CD8-positive, alpha-beta memory T cell (primary cell): ENCODE results near the gene GADD45A. TPM values are rescaled to one million over a fixed set of nuclear protein-coding genes. Genes with fewer than 3 reads are reported as not detected.
A peak's percentile ranks its signal among the peaks of the same experiment; 100 is the strongest.

Experiments
- CTCF ChIA-PET: fragments of 350-600 bp; sonication (Branson Sonifier 250); formaldehyde crosslinking; loops from one replicate; lab custom pipeline; 2021; ENCODE audit warnings: antibody characterized with exemption; lab: Charles Lee
- POLR2A ChIA-PET: fragments of 350-600 bp; sonication (Branson Sonifier 250); formaldehyde crosslinking; loops from one replicate; lab custom pipeline; 2021; ENCODE audit warnings: antibody characterized with exemption; lab: Charles Lee
- DNase-seq, 5 donors: peaks; one replicate each; pipeline versions ENCODE4 v3.0.0 to v3.0.0-alpha.2; 2020 to 2022; ENCODE audit warnings: mixed read lengths in 1 of 5
- H3K27ac ChIP-seq: one replicate; pipeline ENCODE4 v1.7.0; 2013; ENCODE audit warnings: low read depth, mild to moderate bottlenecking, low read length, moderate library complexity
- H3K27me3 ChIP-seq: 2 replicates; pipeline ENCODE4 v1.7.0; 2013; ENCODE audit warnings: low read length, mild to moderate bottlenecking; ENCODE audit not compliant: insufficient read depth, poor library complexity, severe bottlenecking
- H3K36me3 ChIP-seq: 2 replicates; pipeline ENCODE4 v1.7.0; 2013; ENCODE audit warnings: mild to moderate bottlenecking, low read length, moderate library complexity; ENCODE audit not compliant: insufficient read depth
- H3K4me1 ChIP-seq: 2 replicates; pipeline ENCODE4 v1.7.0; 2013; ENCODE audit warnings: mild to moderate bottlenecking, low read length, moderate library complexity; ENCODE audit not compliant: insufficient read depth
- H3K4me3 ChIP-seq: 2 replicates; pipeline ENCODE4 v1.7.0; 2013; ENCODE audit warnings: mild to moderate bottlenecking, low read length
- H3K9me3 ChIP-seq: 2 replicates; pipeline ENCODE4 v1.7.0; 2013; ENCODE audit warnings: mild to moderate bottlenecking, low read length
- H3K27ac Mint-ChIP-seq, 8 donors: one replicate each; pipeline ENCODE4 v1.8.0; 2020 to 2021; ENCODE audit warnings: mixed read lengths in 8 of 8, mild to moderate bottlenecking in 6 of 8, inconsistent platforms in 3 of 8, moderate library complexity in 3 of 8
- H3K27me3 Mint-ChIP-seq, 2 donors: one replicate each; pipeline ENCODE4 v1.8.0; 2020 to 2021; ENCODE audit warnings: mixed read lengths in 2 of 2, mild to moderate bottlenecking in 1 of 2, moderate library complexity in 1 of 2
- H3K36me3 Mint-ChIP-seq, 3 donors: one replicate each; pipeline ENCODE4 v1.8.0; 2020 to 2021; ENCODE audit warnings: mixed read lengths in 3 of 3, inconsistent platforms in 1 of 3, mild to moderate bottlenecking in 1 of 3
- H3K4me1 Mint-ChIP-seq, 3 donors: one replicate each; pipeline ENCODE4 v1.8.0; 2020 to 2021; ENCODE audit warnings: mixed read lengths in 3 of 3, inconsistent platforms in 1 of 3, mild to moderate bottlenecking in 1 of 3
- H3K4me3 Mint-ChIP-seq, 7 donors: one replicate each; pipeline ENCODE4 v1.8.0; 2020 to 2021; ENCODE audit warnings: mixed read lengths in 7 of 7, mild to moderate bottlenecking in 6 of 7, moderate library complexity in 4 of 7, inconsistent platforms in 2 of 7
- H3K9me3 Mint-ChIP-seq, 5 donors: one replicate each; pipeline ENCODE4 v1.8.0; 2020 to 2022; ENCODE audit warnings: mixed read lengths in 5 of 5, mild to moderate bottlenecking in 3 of 5, moderate library complexity in 2 of 5, inconsistent platforms in 1 of 5
- polyA plus RNA-seq: library from polyadenylated mRNA; unstranded; fragments of 300-500 nt; fragmentation: Illumina TruSeq; gene quantifications from one replicate; pipeline ENCODE4 v1.2.3, GENCODE V29; 2021
- total RNA-seq, 2 experiments: library from RNA; stranded (reverse); gene quantifications; one replicate each; pipeline ENCODE4 v1.2.3, GENCODE V29; 2021

The GADD45A gene, protein sequence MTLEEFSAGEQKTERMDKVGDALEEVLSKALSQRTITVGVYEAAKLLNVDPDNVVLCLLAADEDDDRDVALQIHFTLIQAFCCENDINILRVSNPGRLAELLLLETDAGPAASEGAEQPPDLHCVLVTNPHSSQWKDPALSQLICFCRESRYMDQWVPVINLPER
- 10 to 100 TPM; 35.2 to 36.2 TPM for total RNA-seq
- polyA plus RNA-seq, result 9.8 TPM

DNA sequence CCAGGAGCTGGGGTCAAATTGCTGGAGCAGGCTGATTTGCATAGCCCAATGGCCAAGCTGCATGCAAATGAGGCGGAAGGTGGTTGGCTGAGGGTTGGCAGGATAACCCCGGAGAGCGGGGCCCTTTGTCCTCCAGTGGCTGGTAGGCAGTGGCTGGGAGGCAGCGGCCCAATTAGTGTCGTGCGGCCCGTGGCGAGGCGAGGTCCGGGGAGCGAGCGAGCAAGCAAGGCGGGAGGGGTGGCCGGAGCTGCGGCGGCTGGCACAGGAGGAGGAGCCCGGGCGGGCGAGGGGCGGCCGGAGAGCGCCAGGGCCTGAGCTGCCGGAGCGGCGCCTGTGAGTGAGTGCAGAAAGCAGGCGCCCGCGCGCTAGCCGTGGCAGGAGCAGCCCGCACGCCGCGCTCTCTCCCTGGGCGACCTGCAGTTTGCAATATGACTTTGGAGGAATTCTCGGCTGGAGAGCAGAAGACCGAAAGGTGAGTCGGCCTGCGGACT lies at the start of gene GADD45A:
Gene GADD45A, plus strand, starts transcription at position 135 of the 491 bp plus-strand sequence. Its CDS starts 294 bp downstream, at position 429.
- Histone ChIP-seq H3K9me3 (no peaks in the 10 kb centered on the region), H3K36me3 (no peaks in the 10 kb centered on the region), H3K27ac (peak within 1 kb of the TSS; percentile 74), H3K4me3 (peak within 1 kb of the TSS; percentile 63), H3K27me3 (no peaks in the 10 kb centered on the region), H3K4me1 (peaks cover 15% of the 10 kb centered on the region)
- peak within 1 kb of the TSS; percentile 63 to 97 (median 95) for H3K27ac Mint-ChIP-seq
- H3K36me3 Mint-ChIP-seq, result peaks cover 0 to 18% (median 6%) of the 10 kb centered on the region in 3 donors
- H3K4me3 Mint-ChIP-seq, result peak within 1 kb of the TSS; percentile 93 to 99 (median 97)
- H3K9me3 Mint-ChIP-seq, result no peaks in the 10 kb centered on the region
- DNase-seq, result peak; percentile 90 to 97 (median 96)
- H3K4me1 Mint-ChIP-seq, result peaks cover 15 to 30% (median 25%) of the 10 kb centered on the region in 3 donors
- no peaks in the 10 kb centered on the region for H3K27me3 Mint-ChIP-seq
- POLR2A ChIA-PET, result interaction anchor here (0.6 to 1.3 kb wide), 8 partner anchors 11 to 1997 kb away, joined by 3 to 6 read pairs (median 3); partner anchors contain the start of genes DNAI4 and MIER1
- CTCF ChIA-PET, result interaction anchor here (1.0 to 2.5 kb wide), 9 partner anchors 9 to 184 kb away, joined by 3 to 10 read pairs (median 5); no protein-coding TSS in a partner anchor

DNA sequence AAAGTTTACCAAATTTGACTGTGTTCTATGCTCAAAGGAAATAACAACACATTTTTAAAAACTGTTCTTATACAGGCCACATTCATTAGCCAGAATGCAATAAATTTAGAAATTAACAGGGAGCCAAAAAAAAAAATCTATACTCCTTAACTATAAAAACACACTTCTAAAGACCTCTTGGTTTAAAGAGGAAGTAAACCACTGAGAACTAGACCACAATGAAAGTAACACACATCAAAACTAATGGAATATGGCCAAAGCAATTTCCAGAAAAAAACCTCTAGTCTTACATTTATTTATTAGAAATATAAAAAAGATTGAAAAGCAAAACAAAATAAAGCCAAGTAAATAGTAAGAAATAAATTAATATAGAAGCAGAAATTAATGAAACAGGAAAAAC lies 48.9 kb upstream of the GADD45A start:
- ChIA-PET CTCF (no interaction called here), POLR2A (no interaction called here)
- no peak for DNase-seq
- Histone ChIP-seq H3K27me3 (no peaks in the 10 kb centered on the region), H3K9me3 (no peaks in the 10 kb centered on the region), H3K4me1 (no peaks in the 10 kb centered on the region), H3K27ac (no peak overlapping the region), H3K36me3 (no peaks in the 10 kb centered on the region), H3K4me3 (no peak overlapping the region)
- Mint-ChIP-seq H3K4me1 (peaks cover 3 to 15% (median 12%) of the 10 kb centered on the region in 3 donors), H3K27ac (no peak overlapping the region), H3K9me3 (no peaks in the 10 kb centered on the region), H3K27me3 (peaks cover 3 to 8% of the 10 kb centered on the region in 2 donors), H3K4me3 (no peak overlapping the region), H3K36me3 (no peaks in the 10 kb centered on the region)

DNA sequence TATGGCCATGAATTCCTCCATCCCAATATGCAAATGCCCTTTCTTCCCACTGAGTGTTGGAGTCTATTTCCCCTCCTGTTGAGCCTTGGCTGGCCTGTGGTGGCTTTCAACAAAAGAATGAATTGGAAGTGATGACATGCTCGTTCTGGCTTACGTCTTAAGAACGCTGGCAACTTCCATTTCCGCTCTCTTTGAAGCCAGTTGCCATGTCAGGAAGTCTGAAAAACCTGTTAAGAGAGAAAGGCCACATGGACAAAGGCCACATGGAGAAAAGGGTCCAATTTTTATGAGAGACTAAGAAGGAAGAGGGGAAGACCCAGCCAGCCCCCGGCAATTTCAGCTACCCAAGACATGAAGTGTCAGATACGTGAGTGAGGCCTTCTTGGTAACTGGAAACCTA lies 45.6 kb upstream of the GADD45A start:
- DNase-seq, result no peak
- Mint-ChIP-seq H3K9me3 (no peaks in the 10 kb centered on the region), H3K4me3 (no peak overlapping the region), H3K27me3 (peaks cover 2 to 3% of the 10 kb centered on the region in 2 donors), H3K4me1 (peaks cover 3 to 15% (median 12%) of the 10 kb centered on the region in 3 donors), H3K36me3 (no peaks in the 10 kb centered on the region), H3K27ac (no peak overlapping the region)
- H3K27ac ChIP-seq, result no peak overlapping the region
- ChIA-PET POLR2A (no interaction called here), CTCF (no interaction called here)
- H3K36me3 ChIP-seq, result no peaks in the 10 kb centered on the region
- H3K9me3 ChIP-seq, result no peaks in the 10 kb centered on the region
- no peaks in the 10 kb centered on the region for H3K4me1 ChIP-seq
- no peaks in the 10 kb centered on the region for H3K27me3 ChIP-seq
- H3K4me3 ChIP-seq, result no peak overlapping the region

DNA sequence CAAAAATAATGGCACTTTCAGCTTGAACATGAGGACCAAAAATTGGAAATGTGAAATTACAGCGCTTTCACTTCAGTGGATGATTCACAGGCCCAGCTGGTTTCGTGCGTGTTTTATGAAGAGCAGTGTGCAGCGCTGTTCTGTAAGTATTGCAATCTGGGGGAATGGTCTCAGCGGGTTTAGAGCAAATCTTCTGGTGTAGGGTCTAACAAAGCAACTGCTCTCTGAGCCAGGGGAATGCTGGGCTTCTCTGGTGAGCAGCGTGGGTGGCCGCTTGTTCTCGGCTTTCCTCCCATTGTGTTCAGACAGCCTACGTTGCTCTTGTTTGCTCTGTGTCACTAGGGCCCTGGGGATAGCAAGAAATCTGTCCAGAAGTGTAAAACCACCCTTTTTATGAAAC lies 42.4 kb upstream of the GADD45A start:
- CTCF ChIA-PET, result interaction anchor here (1.6 kb wide), 1 partner anchor 123 kb away, joined by 3 read pairs; no protein-coding TSS in a partner anchor
- no peak overlapping the region for H3K27ac Mint-ChIP-seq

DNA sequence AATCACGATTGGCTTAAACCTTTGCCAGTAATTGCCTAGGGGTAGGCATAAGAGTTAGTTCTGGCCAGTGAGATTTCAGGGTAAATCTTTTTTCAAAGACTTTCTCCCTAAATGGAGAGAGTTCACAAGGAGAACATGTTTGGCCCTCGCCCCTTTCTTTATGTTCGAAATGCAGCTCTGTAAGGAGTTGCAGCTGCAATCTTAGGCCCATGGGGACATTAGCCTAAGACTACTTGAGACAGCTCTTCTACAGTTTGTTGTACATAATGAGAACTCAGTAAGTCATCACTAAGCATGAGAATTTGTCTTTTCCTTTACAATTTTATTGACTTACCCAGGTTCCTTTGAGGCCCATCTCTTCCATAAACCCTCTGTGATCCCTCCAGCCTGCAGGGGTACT lies 40.4 kb upstream of the GADD45A start:
- no peaks in the 10 kb centered on the region for H3K4me1 ChIP-seq
- Mint-ChIP-seq H3K4me1 (no peaks in the 10 kb centered on the region), H3K9me3 (no peaks in the 10 kb centered on the region), H3K4me3 (no peak overlapping the region), H3K36me3 (no peaks in the 10 kb centered on the region), H3K27me3 (peaks cover 0 to 3% of the 10 kb centered on the region in 2 donors), H3K27ac (no peak overlapping the region)
- no peak overlapping the region for H3K4me3 ChIP-seq
- ChIA-PET POLR2A (no interaction called here), CTCF (no interaction called here)
- DNase-seq, result no peak
- no peak overlapping the region for H3K27ac ChIP-seq
- H3K27me3 ChIP-seq, result no peaks in the 10 kb centered on the region
- H3K9me3 ChIP-seq, result no peaks in the 10 kb centered on the region
- H3K36me3 ChIP-seq, result no peaks in the 10 kb centered on the region

More for the DNA sequence above, 42.4 kb upstream of the GADD45A start:
- POLR2A ChIA-PET, result no interaction called here
- H3K27me3 ChIP-seq, result no peaks in the 10 kb centered on the region
- H3K9me3 Mint-ChIP-seq, result no peaks in the 10 kb centered on the region
- no peaks in the 10 kb centered on the region for H3K9me3 ChIP-seq
- no peak overlapping the region for H3K27ac ChIP-seq
- no peaks in the 10 kb centered on the region for H3K4me1 ChIP-seq
- H3K4me3 Mint-ChIP-seq, result no peak overlapping the region
- no peaks in the 10 kb centered on the region for H3K4me1 Mint-ChIP-seq
- H3K36me3 ChIP-seq, result no peaks in the 10 kb centered on the region
- no peak overlapping the region for H3K4me3 ChIP-seq
- DNase-seq, result no peak
- H3K36me3 Mint-ChIP-seq, result no peaks in the 10 kb centered on the region
- peaks cover 0 to 3% of the 10 kb centered on the region in 2 donors for H3K27me3 Mint-ChIP-seq

DNA sequence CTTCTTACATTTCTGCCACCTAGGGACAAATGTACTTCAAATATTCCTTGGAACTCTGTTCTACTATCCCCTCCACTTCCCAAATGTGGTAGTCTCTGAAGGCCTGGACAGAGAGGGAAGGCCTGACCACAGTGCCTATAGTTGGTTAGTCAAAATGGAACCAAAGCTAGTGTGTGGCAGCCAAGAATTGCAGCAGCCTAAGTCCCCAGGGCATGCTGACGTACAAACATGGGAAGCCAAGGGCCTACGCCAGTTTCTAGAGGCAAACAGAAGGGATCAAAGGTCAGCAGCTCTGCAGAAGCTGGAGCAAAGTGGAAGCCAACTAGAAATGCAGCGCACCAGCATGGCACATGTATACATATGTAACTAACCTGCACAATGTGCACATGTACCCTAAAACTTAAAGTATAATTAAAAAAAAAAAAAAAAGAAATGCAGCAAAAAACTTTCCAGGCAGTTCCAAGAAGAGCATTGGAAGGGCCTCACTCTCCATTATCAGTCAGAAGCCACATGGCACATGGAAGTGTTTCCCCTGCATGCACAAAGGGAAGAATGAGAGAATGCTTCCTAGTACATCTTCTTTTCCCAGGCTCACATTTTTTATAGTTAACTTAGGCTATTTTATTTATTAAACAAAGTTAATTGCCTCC lies 39.4 kb upstream of the GADD45A start:
- ChIA-PET CTCF (no interaction called here), POLR2A (no interaction called here)
- H3K36me3 ChIP-seq, result no peaks in the 10 kb centered on the region
- Mint-ChIP-seq H3K27ac (no peak overlapping the region), H3K27me3 (peaks cover 0 to under 1% of the 10 kb centered on the region in 2 donors), H3K4me3 (no peak overlapping the region), H3K4me1 (no peaks in the 10 kb centered on the region), H3K36me3 (no peaks in the 10 kb centered on the region), H3K9me3 (no peaks in the 10 kb centered on the region)
- H3K27me3 ChIP-seq, result no peaks in the 10 kb centered on the region
- no peaks in the 10 kb centered on the region for H3K9me3 ChIP-seq
- no peak overlapping the region for H3K4me3 ChIP-seq
- DNase-seq, result no peak
- no peak overlapping the region for H3K27ac ChIP-seq
- no peaks in the 10 kb centered on the region for H3K4me1 ChIP-seq

DNA sequence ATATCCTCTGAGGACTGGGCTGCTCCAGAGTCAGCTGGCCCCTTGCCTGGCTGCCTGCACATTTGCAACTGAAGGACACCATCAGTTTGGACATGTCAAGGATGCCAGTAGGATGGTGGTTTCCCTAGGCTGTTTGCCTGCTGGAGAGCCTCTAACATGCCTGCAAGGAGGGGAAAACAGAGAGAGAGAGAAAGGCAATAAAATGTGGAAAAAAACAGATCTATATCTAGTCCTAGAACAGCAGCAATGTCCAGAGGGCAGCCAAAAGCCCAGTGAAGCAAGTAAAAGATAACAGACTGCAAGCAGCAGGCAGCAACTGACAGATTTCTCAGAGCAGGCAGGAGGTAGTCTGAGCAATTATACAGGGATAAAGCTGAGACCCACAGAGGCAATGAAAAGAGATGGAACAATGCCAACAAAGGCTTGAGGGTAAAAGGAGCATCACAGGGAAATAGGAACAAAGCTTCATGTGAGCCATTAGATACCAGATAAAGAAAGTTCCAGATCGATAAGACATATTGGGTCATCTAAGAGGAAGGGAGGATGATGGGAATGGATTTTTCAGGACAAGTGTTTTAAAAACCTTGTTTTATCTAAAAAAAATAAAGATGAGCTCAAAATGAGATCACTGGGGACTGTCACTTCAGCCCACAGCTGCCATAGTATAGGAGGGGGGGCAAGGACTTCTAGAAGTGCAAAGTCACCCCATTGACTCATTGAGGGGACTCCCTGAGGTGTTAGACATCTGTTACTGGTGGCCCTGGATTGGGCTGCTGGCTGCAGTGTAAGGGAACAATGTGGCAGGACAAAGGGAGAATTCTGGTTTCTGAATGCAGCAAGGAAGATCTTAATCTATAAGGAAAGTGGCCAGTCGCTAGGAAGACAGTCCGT lies 38.6 kb upstream of the GADD45A start:
- H3K27me3 Mint-ChIP-seq, result peaks cover 0 to 4% of the 10 kb centered on the region in 2 donors
- no peak for DNase-seq
- H3K4me3 Mint-ChIP-seq, result no peak overlapping the region
- no peak overlapping the region for H3K27ac Mint-ChIP-seq
- no peaks in the 10 kb centered on the region for H3K4me1 Mint-ChIP-seq
- no peaks in the 10 kb centered on the region for H3K36me3 ChIP-seq
- no peaks in the 10 kb centered on the region for H3K9me3 ChIP-seq
- no peaks in the 10 kb centered on the region for H3K9me3 Mint-ChIP-seq
- ChIA-PET POLR2A (no interaction called here), CTCF (no interaction called here)
- no peaks in the 10 kb centered on the region for H3K4me1 ChIP-seq
- no peak overlapping the region for H3K4me3 ChIP-seq
- H3K27ac ChIP-seq, result no peak overlapping the region
- no peaks in the 10 kb centered on the region for H3K27me3 ChIP-seq
- no peaks in the 10 kb centered on the region for H3K36me3 Mint-ChIP-seq
